K562 (cell line): ENCODE results near the gene SPATA33. TPM values are rescaled to one million over a fixed set of nuclear protein-coding genes. Genes with fewer than 3 reads are reported as not detected.
A peak's percentile ranks its signal among the peaks of the same experiment; 100 is the strongest.

Experiments
- CBX1 ChIP-seq: sonication (generic); IDR thresholded peaks from 2 replicates; pipeline ENCODE4 v1.6.1; 2016; ENCODE audit warnings: antibody characterized with exemption, low read depth, mild to moderate bottlenecking
- CXXC5 ChIP-seq: fragments of 250-450 bp; sonication (Bioruptor Pico); IDR thresholded peaks from 2 replicates; pipeline ENCODE4 v1.8.0; 2022; ENCODE audit warnings: inconsistent platforms, mild to moderate bottlenecking, moderate library complexity
- ETV6 ChIP-seq, 3 experiments: fragments of 150-350 bp in 1 of 3; sonication (generic) in 1 of 3; formaldehyde crosslinking in 1 of 3; IDR thresholded peaks; 2 replicates each; pipeline versions ENCODE4 v1.6.1 to v1.8.0; 2014 to 2022; ENCODE audit warnings: borderline replicate concordance in 2 of 3, low read depth in 2 of 3, antibody characterized with exemption in 1 of 3, low read length in 1 of 3, mild to moderate bottlenecking in 1 of 3, missing genetic modification reagents in 1 of 3
- MYNN ChIP-seq, 2 experiments: sonication (generic); formaldehyde crosslinking in 1 of 2; IDR thresholded peaks; 2 replicates each; pipeline versions ENCODE4 v1.5.0 to v1.6.1; 2016 to 2020; ENCODE audit warnings: antibody characterized with exemption in 1 of 2, missing genetic modification reagents in 1 of 2
- NFIX ChIP-seq: fragments of 250-450 bp; sonication (Bioruptor Pico); IDR thresholded peaks from 2 replicates; pipeline ENCODE4 v1.4.0; 2020; ENCODE audit warnings: low read depth, mild to moderate bottlenecking, moderate library complexity
- NFYB ChIP-seq: IDR thresholded peaks from 2 replicates; pipeline ENCODE4 v1.6.1; 2011; ENCODE audit warnings: mild to moderate bottlenecking, moderate library complexity; ENCODE audit not compliant: insufficient read length; ENCODE audit errors: extremely low read depth
- PHF20 ChIP-seq: fragments of 450-650 bp; IDR thresholded peaks from 2 replicates; pipeline ENCODE4 v1.6.1; 2018; ENCODE audit not compliant: partially characterized antibody
- SMAD4 ChIP-seq: fragments of 250-450 bp; sonication (Bioruptor Pico); conservative IDR thresholded peaks from 2 replicates; pipeline ENCODE4 v1.8.0; 2021; ENCODE audit warnings: inconsistent platforms, mild to moderate bottlenecking, moderate library complexity
- SP2 ChIP-seq: IDR thresholded peaks from 2 replicates; pipeline ENCODE4 v1.6.1; 2011; ENCODE audit warnings: mild to moderate bottlenecking, low read depth, low read length, moderate library complexity; ENCODE audit not compliant: poor library complexity, severe bottlenecking; ENCODE audit errors: extremely low read depth
- SRSF9 ChIP-seq: fragments of 200-400 bp; formaldehyde crosslinking; IDR thresholded peaks from 2 replicates; pipeline ENCODE4 v1.6.1; 2017; ENCODE audit warnings: low read depth, low read length, borderline replicate concordance
- STAT5A ChIP-seq: IDR thresholded peaks from 2 replicates; pipeline ENCODE4 v1.6.1; 2012; ENCODE audit warnings: low read length, inconsistent platforms, borderline replicate concordance
- TAL1 ChIP-seq: fragments of 450-650 bp; IDR thresholded peaks from 2 replicates; pipeline ENCODE4 v1.6.1; 2016; ENCODE audit warnings: mild to moderate bottlenecking
- ZNF507 ChIP-seq: conservative IDR thresholded peaks from 2 replicates; pipeline ENCODE4 v1.6.1; 2017; ENCODE audit warnings: missing genetic modification characterization, missing compliant biosample characterization
- polyA plus RNA-seq, 8 experiments: library from polyadenylated mRNA; depleted of rRNA in 4 of 8; stranded (reverse) in 5 of 8; unstranded in 3 of 8; fragments of >200 nt; fragmentation: Nextera tagmentation in 2 of 8; fragmentation: Illumina TruSeq in 1 of 8; extraction: Ambion mirVana in 2 of 8; extraction: Trizol in 1 of 8; gene quantifications; 2 replicates each; pipeline versions ENCODE4 v1.2.1 to v1.2.3, GENCODE V29; 2011 to 2014; ENCODE audit warnings: inconsistent platforms in 1 of 8, missing spikeins in 1 of 8
- total RNA-seq, 7 experiments: library from RNA; depleted of rRNA in 6 of 7; stranded (reverse); fragments of >200 nt in 6 of 7; fragmentation: Illumina TruSeq in 2 of 7; extraction: Trizol in 2 of 7; gene quantifications; 2 replicates each; pipeline versions ENCODE4 v1.2.1 to v1.2.3, GENCODE V29; 2011 to 2021; ENCODE audit warnings: low replicate concordance in 1 of 7
- TF ChIP-seq, protein P1 (sequence below): fragments of 450-650 bp; IDR thresholded peaks from 2 replicates; pipeline ENCODE4 v1.6.1; 2016
- TF ChIP-seq, protein P2 (sequence below), 2 experiments: IDR thresholded peaks; 2 replicates each; pipeline ENCODE4 v1.6.1; 2011; ENCODE audit warnings: borderline replicate concordance in 1 of 2, control low read depth in 1 of 2, low read depth in 1 of 2, low read length in 1 of 2, mild to moderate bottlenecking in 1 of 2, mixed read lengths in 1 of 2, moderate library complexity in 1 of 2; ENCODE audit not compliant: insufficient read depth in 1 of 2, insufficient read length in 1 of 2, poor library complexity in 1 of 2, severe bottlenecking in 1 of 2; ENCODE audit errors: extremely low read depth in 1 of 2
- TF ChIP-seq, protein P3 (sequence below): fragments of 450-650 bp; formaldehyde crosslinking; IDR thresholded peaks from 2 replicates; pipeline ENCODE4 v1.4.0; 2020; ENCODE audit warnings: mild to moderate bottlenecking, moderate library complexity
- TF ChIP-seq, protein P4 (sequence below), 3 experiments: fragments of 200-800 bp in 1 of 3; fragments of 250-450 bp in 1 of 3; fragments of 450-650 bp in 1 of 3; sonication (Bioruptor Pico) in 1 of 3; sonication (Bioruptor generic) in 1 of 3; formaldehyde crosslinking in 1 of 3; IDR thresholded peaks; 2 replicates each; pipeline versions ENCODE4 v1.6.1 to v1.8.0; 2016 to 2022; ENCODE audit warnings: mild to moderate bottlenecking in 2 of 3, missing genetic modification characterization in 2 of 3, missing compliant biosample characterization in 1 of 3, moderate library complexity in 1 of 3

Gene SPATA33
- total and polyA plus RNA-seq, 9 of the 15 experiments (the other 6 are each of a cell fraction or from before 2014, with no cell fraction given), result 4.0 to 20.0 (median 11.8) TPM

DNA sequence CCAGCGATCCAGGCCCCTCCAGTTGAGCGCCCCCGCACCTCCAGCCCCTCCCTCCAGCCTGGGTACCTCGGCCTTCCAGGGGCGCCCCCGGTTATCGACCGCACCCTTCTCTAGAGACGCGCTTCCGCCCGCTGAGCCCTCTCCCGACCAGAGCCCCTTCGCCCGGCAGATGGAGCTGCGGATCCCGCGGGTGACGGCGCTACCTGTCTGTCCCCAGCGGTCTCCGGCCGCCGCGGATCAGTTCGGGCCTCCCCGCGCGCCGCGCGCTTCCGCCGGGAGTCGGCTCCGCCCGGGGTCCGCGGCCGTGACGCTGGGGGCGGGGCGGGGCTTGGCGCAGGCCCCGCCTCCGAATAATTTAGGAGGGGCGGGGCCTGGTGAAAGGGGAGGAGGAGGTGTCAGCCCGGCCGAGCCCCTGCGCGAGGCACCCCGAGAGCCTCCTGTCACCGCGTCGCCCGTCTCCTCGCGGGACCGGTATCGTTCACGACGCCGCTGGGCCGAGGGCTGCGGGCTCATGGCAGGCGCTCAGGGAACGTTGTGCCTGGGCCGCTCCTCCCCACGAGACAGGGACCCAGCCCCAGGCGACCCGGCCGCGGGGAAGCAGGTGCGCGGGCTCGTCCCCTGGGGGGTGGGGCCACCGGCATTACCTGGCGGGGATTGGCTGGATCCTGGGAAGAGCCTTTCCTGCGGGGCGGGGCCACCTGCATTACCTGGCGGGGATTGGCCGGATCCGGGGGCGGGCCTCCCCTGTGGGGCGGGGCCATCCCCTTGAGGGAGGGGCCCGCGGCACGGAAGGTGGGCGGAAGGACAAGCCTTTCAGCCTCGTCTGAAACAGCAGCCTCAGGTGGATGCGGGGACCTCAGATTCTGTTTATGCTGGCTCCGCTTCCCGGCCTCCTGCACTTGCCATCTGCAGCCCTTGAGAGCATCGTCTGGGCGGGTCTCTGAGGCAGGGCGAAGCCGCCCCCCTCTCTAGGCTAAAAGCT is 44.1 kb downstream of the SPATA33 start, which contains the start of gene SPATA2L (continued):
- TF ChIP-seq NFIX (CRISPR knock-in tag) (no peak), STAT5A (no peak), SRSF9 (no peak), NFYB (peak; percentile 14), CBX1 (no peak), TAL1 (no peak), SMAD4 (CRISPR knock-in tag) (0 out of 2 replicates have a peak, but pooled peaks have one; percentile 31), CXXC5 (CRISPR knock-in tag) (peak; percentile 79), SP2 (no peak), ZNF507 (tag) (no peak), MYNN (IDR thresholded peaks at IDR 0.05) (no peak), MYNN (CRISPR knock-in tag; IDR thresholded peaks at IDR 0.05) (no peak), ETV6 (IDR thresholded peaks at IDR 0.05; ENCODE audit: borderline replicate concordance in 1 of 2, low read depth in 2 of 2, low read length in 1 of 2) (no peak), ETV6 (CRISPR knock-in tag; IDR thresholded peaks at IDR 0.05; ENCODE audit: borderline replicate concordance) (no peak), PHF20 (no peak)
- TF ChIP-seq, protein P1, sequence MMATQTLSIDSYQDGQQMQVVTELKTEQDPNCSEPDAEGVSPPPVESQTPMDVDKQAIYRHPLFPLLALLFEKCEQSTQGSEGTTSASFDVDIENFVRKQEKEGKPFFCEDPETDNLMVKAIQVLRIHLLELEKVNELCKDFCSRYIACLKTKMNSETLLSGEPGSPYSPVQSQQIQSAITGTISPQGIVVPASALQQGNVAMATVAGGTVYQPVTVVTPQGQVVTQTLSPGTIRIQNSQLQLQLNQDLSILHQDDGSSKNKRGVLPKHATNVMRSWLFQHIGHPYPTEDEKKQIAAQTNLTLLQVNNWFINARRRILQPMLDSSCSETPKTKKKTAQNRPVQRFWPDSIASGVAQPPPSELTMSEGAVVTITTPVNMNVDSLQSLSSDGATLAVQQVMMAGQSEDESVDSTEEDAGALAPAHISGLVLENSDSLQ, result peak; percentile 56
- TF ChIP-seq, protein P2, sequence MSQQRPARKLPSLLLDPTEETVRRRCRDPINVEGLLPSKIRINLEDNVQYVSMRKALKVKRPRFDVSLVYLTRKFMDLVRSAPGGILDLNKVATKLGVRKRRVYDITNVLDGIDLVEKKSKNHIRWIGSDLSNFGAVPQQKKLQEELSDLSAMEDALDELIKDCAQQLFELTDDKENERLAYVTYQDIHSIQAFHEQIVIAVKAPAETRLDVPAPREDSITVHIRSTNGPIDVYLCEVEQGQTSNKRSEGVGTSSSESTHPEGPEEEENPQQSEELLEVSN (IDR thresholded peaks at IDR 0.05; ENCODE audit: borderline replicate concordance in 1 of 2, extremely low read depth in 1 of 2, insufficient read depth in 1 of 2, insufficient read length in 1 of 2, low read depth in 1 of 2, low read length in 1 of 2, poor library complexity in 1 of 2, severe bottlenecking in 1 of 2), result peak; percentile 58 to 60
- TF ChIP-seq, protein P3, sequence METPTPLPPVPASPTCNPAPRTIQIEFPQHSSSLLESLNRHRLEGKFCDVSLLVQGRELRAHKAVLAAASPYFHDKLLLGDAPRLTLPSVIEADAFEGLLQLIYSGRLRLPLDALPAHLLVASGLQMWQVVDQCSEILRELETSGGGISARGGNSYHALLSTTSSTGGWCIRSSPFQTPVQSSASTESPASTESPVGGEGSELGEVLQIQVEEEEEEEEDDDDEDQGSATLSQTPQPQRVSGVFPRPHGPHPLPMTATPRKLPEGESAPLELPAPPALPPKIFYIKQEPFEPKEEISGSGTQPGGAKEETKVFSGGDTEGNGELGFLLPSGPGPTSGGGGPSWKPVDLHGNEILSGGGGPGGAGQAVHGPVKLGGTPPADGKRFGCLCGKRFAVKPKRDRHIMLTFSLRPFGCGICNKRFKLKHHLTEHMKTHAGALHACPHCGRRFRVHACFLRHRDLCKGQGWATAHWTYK, result no peak
- TF ChIP-seq, protein P4, sequence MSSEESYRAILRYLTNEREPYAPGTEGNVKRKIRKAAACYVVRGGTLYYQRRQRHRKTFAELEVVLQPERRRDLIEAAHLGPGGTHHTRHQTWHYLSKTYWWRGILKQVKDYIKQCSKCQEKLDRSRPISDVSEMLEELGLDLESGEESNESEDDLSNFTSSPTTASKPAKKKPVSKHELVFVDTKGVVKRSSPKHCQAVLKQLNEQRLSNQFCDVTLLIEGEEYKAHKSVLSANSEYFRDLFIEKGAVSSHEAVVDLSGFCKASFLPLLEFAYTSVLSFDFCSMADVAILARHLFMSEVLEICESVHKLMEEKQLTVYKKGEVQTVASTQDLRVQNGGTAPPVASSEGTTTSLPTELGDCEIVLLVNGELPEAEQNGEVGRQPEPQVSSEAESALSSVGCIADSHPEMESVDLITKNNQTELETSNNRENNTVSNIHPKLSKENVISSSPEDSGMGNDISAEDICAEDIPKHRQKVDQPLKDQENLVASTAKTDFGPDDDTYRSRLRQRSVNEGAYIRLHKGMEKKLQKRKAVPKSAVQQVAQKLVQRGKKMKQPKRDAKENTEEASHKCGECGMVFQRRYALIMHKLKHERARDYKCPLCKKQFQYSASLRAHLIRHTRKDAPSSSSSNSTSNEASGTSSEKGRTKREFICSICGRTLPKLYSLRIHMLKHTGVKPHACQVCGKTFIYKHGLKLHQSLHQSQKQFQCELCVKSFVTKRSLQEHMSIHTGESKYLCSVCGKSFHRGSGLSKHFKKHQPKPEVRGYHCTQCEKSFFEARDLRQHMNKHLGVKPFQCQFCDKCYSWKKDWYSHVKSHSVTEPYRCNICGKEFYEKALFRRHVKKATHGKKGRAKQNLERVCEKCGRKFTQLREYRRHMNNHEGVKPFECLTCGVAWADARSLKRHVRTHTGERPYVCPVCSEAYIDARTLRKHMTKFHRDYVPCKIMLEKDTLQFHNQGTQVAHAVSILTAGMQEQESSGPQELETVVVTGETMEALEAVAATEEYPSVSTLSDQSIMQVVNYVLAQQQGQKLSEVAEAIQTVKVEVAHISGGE (CRISPR knock-in tag; IDR thresholded peaks at IDR 0.05), result peak in 1 of 3 experiments; percentile 82; a peak in 3 of 6 replicates
